ENCODE measurements around the gene PLAAT4. TPM values are rescaled to one million over a fixed set of nuclear protein-coding genes. Genes with fewer than 3 reads are reported as not detected.

PLAAT4 gene
- total RNA-seq, 1 experiment from 2014 or later = 3.5 TPM

- H3K4me2 ChIP-seq (ENCODE audit: insufficient read depth, insufficient read length, low read length) = no peak overlapping the region
- H4K20me1 ChIP-seq (ENCODE audit: control insufficient read depth, insufficient read depth, insufficient read length) = no peaks in the 10 kb centered on the region
- H3T11ph ChIP-seq (ENCODE audit: low read length) = no peak overlapping the region
- DNase-seq = no peak
- H3K9ac ChIP-seq (ENCODE audit: extremely low read depth, insufficient read length, low read length) = no peak overlapping the region
- H3K56ac ChIP-seq (ENCODE audit: insufficient read length, low read depth, low read length) = no peak overlapping the region
- no peak overlapping the region for H3K18ac ChIP-seq (ENCODE audit: insufficient read length, low read depth, low read length)
- H2BK120ac ChIP-seq (ENCODE audit: low read depth, low read length, poor library complexity, severe bottlenecking) = no peak overlapping the region
- H3K23me2 ChIP-seq (ENCODE audit: insufficient read length, low read depth, low read length, poor library complexity, severe bottlenecking) = no peaks in the 10 kb centered on the region
- peaks cover 3% of the 10 kb centered on the region; the same call in 1 of the 2 replicates for H3K4me1 ChIP-seq (ENCODE audit: insufficient read depth, low read length)
- peaks cover 3% of the 10 kb centered on the region for H3K27me3 Mint-ChIP-seq (ENCODE audit: low read depth)
- peaks cover 17 to 38% of the 10 kb centered on the region in 2 experiments for H3K4me1 Mint-ChIP-seq
- no peak overlapping the region for H2BK12ac ChIP-seq (ENCODE audit: insufficient read length, low read depth, low read length)
- H4K5ac ChIP-seq (ENCODE audit: insufficient read length, low read depth, low read length) = no peak overlapping the region
- no peak for TF ChIP-seq CTCF (conservative IDR thresholded peaks at IDR 0.05)
- H3K27ac ChIP-seq (ENCODE audit: insufficient read length, low read depth, low read length) = no peak overlapping the region
- H3K9me3 Mint-ChIP-seq = peaks cover 0 to 1% of the 10 kb centered on the region in 2 experiments; a peak in 1 of 5 replicates
- no peaks in the 10 kb centered on the region for H3K79me2 ChIP-seq (ENCODE audit: insufficient read depth, low read length)
- no peak overlapping the region for H4K8ac ChIP-seq (replicated peaks; ENCODE audit: insufficient read length, low read depth, low read length)
- no peak overlapping the region for H3K4me3 Mint-ChIP-seq
- no peak overlapping the region for H4K91ac ChIP-seq (ENCODE audit: insufficient read length, low read depth, low read length)
- H2BK15ac ChIP-seq (ENCODE audit: low read depth, low read length) = no peak overlapping the region
- no peaks in the 10 kb centered on the region for H3K79me1 ChIP-seq (ENCODE audit: insufficient read depth, low read depth, low read length, poor library complexity, severe bottlenecking)
- no peaks in the 10 kb centered on the region; a peak in 1 of 7 replicates for H3K36me3 Mint-ChIP-seq (ENCODE audit: insufficient read depth in 1 of 3, low read depth in 3 of 3)
- H3K14ac ChIP-seq (ENCODE audit: insufficient read depth, low read length) = no peak overlapping the region
- no peak overlapping the region for H2BK5ac ChIP-seq (ENCODE audit: insufficient read length, low read length)
- H3K4ac ChIP-seq (ENCODE audit: low read depth, low read length) = no peak overlapping the region
- no peak overlapping the region for H3K23ac ChIP-seq (ENCODE audit: insufficient read length, low read depth, low read length)
- WGBS (ENCODE audit: extremely low coverage, insufficient read length, low lambda C conversion rate) = no CpG with 5 or more reads among the region's 4 CpGs
- peak overlapping the region in 1 of 3 experiments; percentile 83; a peak in 1 of 7 replicates for H3K27ac Mint-ChIP-seq
- no peak overlapping the region for H2AFZ ChIP-seq (ENCODE audit: low read length)
- no peaks in the 10 kb centered on the region for H3K9me3 ChIP-seq (ENCODE audit: control insufficient read depth, low read depth, low read length)
- H2BK20ac ChIP-seq (ENCODE audit: low read depth, low read length, poor library complexity, severe bottlenecking) = no peak overlapping the region
- no peak overlapping the region for H2AK5ac ChIP-seq (ENCODE audit: insufficient read length, low read length)
- H3K27me3 ChIP-seq (ENCODE audit: insufficient read depth, low read length) = no peaks in the 10 kb centered on the region
Observed at GRCh38 chr11:63564784-63565350, 28.3 kb downstream of the PLAAT4 start.

Measured in H9 (cell line).